KMS-11 (cell line): ENCODE measurements around the gene SMTNL2.

Source experiments
- H2AFZ ChIP-seq: fragments of 200-600 bp; sonication (generic); 2 replicates; pipeline ENCODE4 v1.6.1; 2016; ENCODE audit warnings: antibody characterized with exemption, mixed run types, low read depth
- H3K27ac ChIP-seq: fragments of 200-600 bp; sonication (generic); 2 replicates; pipeline ENCODE4 v1.6.1; 2016; ENCODE audit warnings: mild to moderate bottlenecking, mixed run types
- H3K27me3 ChIP-seq: fragments of 200-600 bp; sonication (generic); 2 replicates; pipeline ENCODE4 v1.6.1; 2017; ENCODE audit warnings: mild to moderate bottlenecking, low read depth, mixed run types, moderate library complexity; ENCODE audit not compliant: insufficient read depth
- H3K36me3 ChIP-seq: fragments of 200-600 bp; sonication (generic); 2 replicates; pipeline ENCODE4 v1.6.1; 2017; ENCODE audit warnings: mild to moderate bottlenecking, mixed run types; ENCODE audit not compliant: insufficient read depth
- H3K4me1 ChIP-seq: fragments of 200-600 bp; sonication (generic); 2 replicates; pipeline ENCODE4 v1.6.1; 2016; ENCODE audit warnings: mild to moderate bottlenecking, low read depth, mixed run types; ENCODE audit not compliant: poor library complexity, severe bottlenecking
- H3K4me2 ChIP-seq: fragments of 200-600 bp; sonication (generic); 2 replicates; pipeline ENCODE4 v1.7.0; 2016; ENCODE audit warnings: mild to moderate bottlenecking, mixed run types
- H3K4me3 ChIP-seq: fragments of 200-600 bp; sonication (generic); IDR thresholded peaks from 2 replicates; pipeline ENCODE4 v1.6.1; 2017; ENCODE audit warnings: low read depth, low read length, mixed read lengths; ENCODE audit not compliant: insufficient read depth
- H3K79me2 ChIP-seq: fragments of 200-600 bp; sonication (generic); 2 replicates; pipeline ENCODE4 v1.6.1; 2016; ENCODE audit warnings: low read depth, mixed run types; ENCODE audit not compliant: insufficient read depth
- H3K9ac ChIP-seq: fragments of 200-600 bp; sonication (generic); 2 replicates; pipeline ENCODE4 v1.6.1; 2016; ENCODE audit warnings: mild to moderate bottlenecking, mixed run types
- H4K20me1 ChIP-seq: fragments of 200-600 bp; sonication (generic); 2 replicates; pipeline ENCODE4 v1.6.1; 2016; ENCODE audit warnings: mild to moderate bottlenecking, mixed run types; ENCODE audit not compliant: insufficient read depth
- CTCF ChIP-seq: fragments of 200-600 bp; sonication (generic); conservative IDR thresholded peaks from 2 replicates; pipeline ENCODE4 v1.6.1; 2017; ENCODE audit warnings: low read depth, mild to moderate bottlenecking, antibody characterized with exemption, low read length, moderate library complexity, mixed read lengths

SMTNL2 gene

GRCh38 chr17:4544951-4545216, 39.4 kb upstream of the SMTNL2 start:
- Histone ChIP-seq H2AFZ (no peak overlapping the region), H3K79me2 (no peaks in the 10 kb centered on the region), H3K9ac (no peak overlapping the region), H3K4me3 (no peak overlapping the region), H4K20me1 (no peaks in the 10 kb centered on the region), H3K36me3 (no peaks in the 10 kb centered on the region), H3K4me1 (no peaks in the 10 kb centered on the region), H3K27ac (no peak overlapping the region), H3K4me2 (no peak overlapping the region), H3K27me3 (no peaks in the 10 kb centered on the region)
- no peak for TF ChIP-seq CTCF

DNA sequence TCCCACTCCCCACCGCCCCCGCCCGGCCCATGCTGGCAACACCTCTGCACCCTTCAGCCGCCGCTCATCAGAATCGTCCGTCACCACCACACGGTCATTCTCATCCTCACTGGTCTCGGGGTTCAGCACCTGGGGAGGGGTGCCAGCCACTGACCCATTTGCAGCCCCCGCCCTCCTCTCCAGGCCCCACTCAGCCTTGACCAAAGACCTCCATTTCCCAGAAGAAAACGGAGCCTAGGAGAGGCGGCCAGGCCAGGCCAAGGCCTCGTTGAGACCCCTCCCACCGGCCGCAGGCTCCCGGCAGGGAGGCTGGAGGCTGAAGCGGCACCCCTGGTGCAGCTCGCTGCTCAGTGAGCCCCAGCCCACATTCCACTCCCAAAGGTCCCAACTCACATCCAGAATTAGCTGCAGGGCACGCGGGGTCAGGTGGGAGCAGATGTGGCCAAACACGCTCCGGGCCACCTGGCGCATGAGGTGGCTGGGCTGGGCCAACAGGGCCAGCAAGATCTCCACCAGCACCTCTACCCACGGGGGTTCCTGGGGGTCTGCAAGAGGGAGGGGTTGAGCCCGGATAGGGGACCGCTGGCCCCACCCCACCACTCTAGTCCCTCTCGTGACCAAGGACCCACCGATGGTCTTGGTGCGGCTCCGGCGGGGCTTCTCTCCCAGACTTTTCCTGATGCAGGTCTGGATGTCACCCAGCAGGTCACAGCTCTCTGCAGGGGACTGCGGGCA, 38.9 kb upstream of the SMTNL2 start:
- Histone ChIP-seq H3K4me3 (no peak overlapping the region), H3K27ac (no peak overlapping the region), H3K4me2 (no peak overlapping the region), H2AFZ (no peak overlapping the region), H4K20me1 (no peaks in the 10 kb centered on the region), H3K4me1 (no peaks in the 10 kb centered on the region), H3K9ac (no peak overlapping the region), H3K79me2 (no peaks in the 10 kb centered on the region), H3K27me3 (no peaks in the 10 kb centered on the region), H3K36me3 (no peaks in the 10 kb centered on the region)
- no peak for TF ChIP-seq CTCF

DNA sequence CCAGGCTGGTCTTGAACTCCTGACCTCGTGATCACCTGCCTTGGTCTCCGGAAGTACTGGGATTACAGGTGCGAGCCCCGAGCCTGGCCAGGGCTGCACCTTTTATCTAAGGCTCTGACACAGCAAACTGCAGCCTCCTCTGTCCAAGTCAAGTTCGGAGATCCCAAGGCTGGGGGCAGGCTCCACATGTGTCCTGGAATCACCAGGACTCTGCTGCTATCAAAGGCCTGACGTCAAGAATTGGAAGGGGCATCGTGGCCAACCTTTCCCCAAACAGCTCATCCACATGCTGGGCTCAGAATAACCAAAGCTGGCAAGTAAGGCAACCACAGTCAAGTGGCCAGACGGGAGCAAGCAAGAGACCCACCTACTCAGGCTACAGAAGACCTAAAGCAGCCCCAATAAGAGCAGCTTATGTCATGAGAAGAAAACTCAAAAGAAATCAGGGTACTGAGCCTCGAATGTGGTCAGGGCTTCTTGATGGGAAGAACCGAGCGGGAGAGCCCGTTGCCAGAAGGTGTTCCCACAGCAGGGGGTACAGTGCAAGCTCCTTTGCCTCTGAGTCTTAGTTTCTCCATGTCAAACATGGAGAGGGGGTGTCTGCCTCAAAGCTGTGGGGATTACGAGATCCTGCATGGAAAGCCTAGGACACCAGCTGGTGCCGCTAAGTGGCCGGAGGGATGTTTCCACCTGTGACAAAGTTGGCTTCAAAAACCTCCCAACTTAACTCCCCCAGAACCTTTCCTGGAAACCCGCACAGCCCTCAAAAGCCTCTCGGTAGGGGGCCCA, 37.0 kb upstream of the SMTNL2 start:
- Histone ChIP-seq H3K4me3 (no peak overlapping the region), H3K36me3 (no peaks in the 10 kb centered on the region), H2AFZ (no peak overlapping the region), H4K20me1 (no peaks in the 10 kb centered on the region), H3K27ac (no peak overlapping the region), H3K4me2 (no peak overlapping the region), H3K27me3 (no peaks in the 10 kb centered on the region), H3K79me2 (peaks cover 1% of the 10 kb centered on the region; the same call in 1 of the 2 replicates), H3K9ac (no peak overlapping the region), H3K4me1 (no peaks in the 10 kb centered on the region)
- no peak for TF ChIP-seq CTCF

DNA sequence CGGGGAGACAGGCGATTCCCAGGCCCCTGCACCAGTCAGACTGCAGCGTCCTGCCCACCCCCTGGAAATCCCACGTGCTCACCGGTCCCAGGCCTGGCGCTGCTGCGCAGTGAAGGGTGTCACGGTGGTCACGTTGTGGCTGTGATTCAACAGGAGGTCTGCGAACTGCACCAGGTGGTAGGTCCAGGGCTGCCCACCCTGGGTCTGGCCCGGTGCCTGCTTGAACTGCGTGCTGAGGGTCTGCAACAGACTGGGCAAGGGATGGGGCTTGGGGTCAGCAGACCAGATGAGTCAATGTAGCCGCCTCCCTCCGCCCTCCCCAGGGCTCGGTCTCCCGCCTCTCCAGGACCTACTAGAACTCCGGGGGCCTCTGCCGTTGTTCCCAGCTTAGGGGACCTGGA, 36.3 kb upstream of the SMTNL2 start:
- no peak overlapping the region for H2AFZ ChIP-seq
- H4K20me1 ChIP-seq, result no peaks in the 10 kb centered on the region
- H3K79me2 ChIP-seq, result peaks cover 8% of the 10 kb centered on the region; the same call in 1 of the 2 replicates
- TF ChIP-seq CTCF, result no peak
- H3K27ac ChIP-seq, result no peak overlapping the region
- no peaks in the 10 kb centered on the region for H3K4me1 ChIP-seq
- H3K36me3 ChIP-seq, result no peaks in the 10 kb centered on the region
- H3K4me2 ChIP-seq, result no peak overlapping the region
- no peaks in the 10 kb centered on the region for H3K27me3 ChIP-seq
- no peak overlapping the region for H3K4me3 ChIP-seq
- H3K9ac ChIP-seq, result no peak overlapping the region
